HCT116 (cell line): ENCODE measurements around the gene RNASET2. TPM values are rescaled to one million over a fixed set of nuclear protein-coding genes. Genes with fewer than 3 reads are reported as not detected.

Experiments used
- ATAC-seq: fragments of 200-7000 bp; cut with Tn5 transposase; 2 replicates; pipeline ENCODE4 v1.9.1; 2020; ENCODE audit warnings: mild to moderate bottlenecking, moderate library complexity
- BruUV-seq: library from RNA; stranded (reverse); fragments of 400-500 nt; replicated peaks from 2 replicates; lab custom pipeline; 2021; lab: Mats Ljungman, UMichigan
- CTCF ChIA-PET: fragments of 300-600 bp; sonication (Branson Sonifier 250); formaldehyde crosslinking; loops from one replicate; lab custom pipeline; 2021; ENCODE audit warnings: antibody characterized with exemption; lab: Charles Lee
- POLR2A ChIA-PET: fragments of 300-600, 350-600 bp; sonication (Branson Sonifier 250); formaldehyde crosslinking; loops from one replicate; lab custom pipeline; 2021; ENCODE audit warnings: antibody characterized with exemption; lab: Charles Lee
- RAD21 ChIA-PET, 2 experiments: fragments of 300-600 bp; sonication (Branson Sonifier 250); formaldehyde crosslinking; loops; one replicate each; lab custom pipeline; 2023; ENCODE audit warnings: low total read pairs in 2 of 2; ENCODE audit not compliant: uncharacterized antibody in 2 of 2, unreplicated experiment in 2 of 2, low non-redundant PET in 1 of 2; lab: Charles Lee
- DNase-seq: peaks from one replicate; pipeline ENCODE4 v3.0.0-alpha.2; 2010; ENCODE audit warnings: low read depth, low spot score
- H2AFZ ChIP-seq: fragments of 200-600 bp; shearing (Covaris generic), sonication (generic); 2 replicates; pipeline ENCODE4 v1.6.1; 2017; ENCODE audit warnings: low read depth, mixed run types, mixed read lengths, antibody characterized with exemption, low read length; ENCODE audit not compliant: poor library complexity, severe bottlenecking
- H3K27ac ChIP-seq: 2 replicates; pipeline ENCODE4 v1.5.1; 2012; ENCODE audit warnings: low read depth, low read length
- H3K27me3 ChIP-seq: fragments of 200-600 bp; sonication (generic); 2 replicates; pipeline ENCODE4 v1.6.1; 2016; ENCODE audit warnings: mixed run types, low read length, mixed read lengths; ENCODE audit not compliant: insufficient read depth
- H3K36me3 ChIP-seq, 2 experiments: fragments of 200-500 bp in 1 of 2; fragments of 200-600 bp in 1 of 2; sonication (Bioruptor generic) in 1 of 2; sonication (generic) in 1 of 2; 2 replicates each; pipeline versions ENCODE4 v1.5.1 to v1.6.1; 2014 to 2016; ENCODE audit warnings: low read length in 2 of 2, inconsistent platforms in 1 of 2, mixed read lengths in 1 of 2, mixed run types in 1 of 2; ENCODE audit not compliant: insufficient read depth in 2 of 2, control insufficient read depth in 1 of 2
- H3K4me1 ChIP-seq, 2 experiments: fragments of 200-600 bp in 1 of 2; sonication (generic) in 1 of 2; 2 replicates each; pipeline versions ENCODE4 v1.5.1 to v1.6.1; 2012 to 2017; ENCODE audit warnings: low read length in 2 of 2, inconsistent platforms in 1 of 2, mild to moderate bottlenecking in 1 of 2, mixed read lengths in 1 of 2, mixed run types in 1 of 2, moderate library complexity in 1 of 2; ENCODE audit not compliant: insufficient read depth in 2 of 2, control insufficient read depth in 1 of 2
- H3K4me2 ChIP-seq: fragments of 200-600 bp; sonication (generic); 2 replicates; pipeline ENCODE4 v1.6.1; 2017; ENCODE audit warnings: mixed run types, low read length, mixed read lengths
- H3K4me3 ChIP-seq, 2 experiments: fragments of 200-600 bp in 1 of 2; sonication (generic) in 1 of 2; replicated peaks in 1 of 2; 2 replicates each; pipeline ENCODE4 v1.5.1; 2011 to 2016; ENCODE audit warnings: low read length in 2 of 2, control low read depth in 1 of 2, low read depth in 1 of 2, mild to moderate bottlenecking in 1 of 2, mixed read lengths in 1 of 2, mixed run types in 1 of 2
- H3K79me2 ChIP-seq: fragments of 200-600 bp; sonication (generic); 2 replicates; pipeline ENCODE4 v1.6.1; 2017; ENCODE audit warnings: mild to moderate bottlenecking, mixed run types, low read length, moderate library complexity, mixed read lengths; ENCODE audit not compliant: insufficient read depth
- H3K9ac ChIP-seq: fragments of 200-600 bp; sonication (generic); 2 replicates; pipeline ENCODE4 v1.6.1; 2016; ENCODE audit warnings: low read length, mixed read lengths
- H3K9me2 ChIP-seq: fragments of 200-600 bp; sonication (generic), shearing (Covaris generic); 2 replicates; pipeline ENCODE4 v1.6.1; 2017; ENCODE audit warnings: mixed run types, mild to moderate bottlenecking, moderate library complexity; ENCODE audit not compliant: insufficient read depth
- H3K9me3 ChIP-seq, 2 experiments: fragments of 200-500 bp in 1 of 2; fragments of 200-600 bp in 1 of 2; sonication (Bioruptor generic) in 1 of 2; sonication (generic) in 1 of 2; 2 replicates each; pipeline ENCODE4 v1.6.1; 2014 to 2017; ENCODE audit warnings: low read length in 2 of 2, mixed read lengths in 2 of 2, inconsistent platforms in 1 of 2, low read depth in 1 of 2, mild to moderate bottlenecking in 1 of 2, mixed run types in 1 of 2, moderate library complexity in 1 of 2; ENCODE audit not compliant: control insufficient read depth in 1 of 2, insufficient read depth in 1 of 2
- H4K20me1 ChIP-seq: fragments of 200-600 bp; sonication (generic), shearing (Covaris generic); 2 replicates; pipeline ENCODE4 v1.6.1; 2017; ENCODE audit warnings: mixed run types, mild to moderate bottlenecking, moderate library complexity; ENCODE audit not compliant: insufficient read depth
- CBX3 ChIP-seq: IDR thresholded peaks from 2 replicates; pipeline ENCODE4 v1.6.1; 2012; ENCODE audit warnings: low read depth
- EGR1 ChIP-seq: IDR thresholded peaks from 2 replicates; pipeline ENCODE4 v1.6.1; 2012; ENCODE audit warnings: low read depth
- ELF1 ChIP-seq: IDR thresholded peaks from 2 replicates; pipeline ENCODE4 v1.6.1; 2012; ENCODE audit warnings: low read depth, borderline replicate concordance
- EZH2 ChIP-seq: fragments of 200-600 bp; sonication (generic); IDR thresholded peaks from 2 replicates; pipeline ENCODE4 v1.6.1; 2017; ENCODE audit warnings: antibody characterized with exemption, mixed run types
- EZH2phosphoT487 ChIP-seq: fragments of 200-600 bp; IDR thresholded peaks from 2 replicates; pipeline ENCODE4 v1.6.1; 2018; ENCODE audit warnings: antibody characterized with exemption, borderline replicate concordance
- FOSL1 ChIP-seq: IDR thresholded peaks from 2 replicates; pipeline ENCODE4 v1.6.1; 2012; ENCODE audit warnings: low read depth
- JUND ChIP-seq: IDR thresholded peaks from 2 replicates; pipeline ENCODE4 v1.6.1; 2012
- POLR2AphosphoS5 ChIP-seq: IDR thresholded peaks from 2 replicates; pipeline ENCODE4 v1.6.1; 2011; ENCODE audit warnings: mild to moderate bottlenecking, low read depth, low read length, moderate library complexity
- RAD21 ChIP-seq: IDR thresholded peaks from 2 replicates; pipeline ENCODE4 v1.6.1; 2012; ENCODE audit warnings: low read depth, mild to moderate bottlenecking
- SIN3A ChIP-seq: IDR thresholded peaks from 2 replicates; pipeline ENCODE4 v1.6.1; 2012; ENCODE audit warnings: low read depth
- SP1 ChIP-seq: IDR thresholded peaks from 2 replicates; pipeline ENCODE4 v1.6.1; 2012; ENCODE audit warnings: low read depth
- SRF ChIP-seq: IDR thresholded peaks from 2 replicates; pipeline ENCODE4 v1.6.1; 2012; ENCODE audit warnings: low read depth
- TCF7L2 ChIP-seq: IDR thresholded peaks from 2 replicates; pipeline ENCODE4 v1.7.0; 2011; ENCODE audit warnings: borderline replicate concordance, inconsistent platforms; ENCODE audit not compliant: insufficient read depth, insufficient read length; ENCODE audit errors: extremely low read depth
- YY1 ChIP-seq: IDR thresholded peaks from 2 replicates; pipeline ENCODE4 v1.6.1; 2011; ENCODE audit warnings: low read length, low read depth, moderate library complexity, mild to moderate bottlenecking; ENCODE audit not compliant: insufficient replicate concordance; ENCODE audit errors: extremely low read depth
- ZFX ChIP-seq: fragments of 450-650 bp; IDR thresholded peaks from 2 replicates; pipeline ENCODE4 v1.6.1; 2017
- ZNF274 ChIP-seq: fragments of 200-500 bp; sonication (Bioruptor generic); IDR thresholded peaks from 2 replicates; pipeline ENCODE4 v1.6.1; 2014; ENCODE audit warnings: mild to moderate bottlenecking, low read depth, low read length, inconsistent platforms
- intact Hi-C: fragments of 100-400 bp; cut with micrococcal nuclease; formaldehyde crosslinking; loops from 2 replicates; pipeline ENCODE4 v1.10.0; 2022
- total RNA-seq: library from RNA; stranded (reverse); gene quantifications from one replicate; pipeline ENCODE4 v1.2.1, GENCODE V29; 2021; ENCODE audit not compliant: unreplicated experiment
- TF ChIP-seq, protein P1 (sequence below): IDR thresholded peaks from 2 replicates; pipeline ENCODE4 v1.6.1; 2012
- TF ChIP-seq, protein P2 (sequence below): IDR thresholded peaks from 2 replicates; pipeline ENCODE4 v1.6.1; 2012
- TF ChIP-seq, protein P3 (sequence below), 3 experiments: fragments of 200-600 bp in 1 of 3; sonication (generic) in 1 of 3; IDR thresholded peaks in 2 of 3; conservative IDR thresholded peaks in 1 of 3; 2 replicates each; pipeline ENCODE4 v1.5.1; 2012 to 2017; ENCODE audit warnings: low read depth in 2 of 3, low read length in 2 of 3, antibody characterized with exemption in 1 of 3, borderline replicate concordance in 1 of 3, control low read depth in 1 of 3, mild to moderate bottlenecking in 1 of 3, mixed read lengths in 1 of 3, mixed run types in 1 of 3, moderate library complexity in 1 of 3; ENCODE audit not compliant: insufficient read depth in 1 of 3
- TF ChIP-seq, protein P4 (sequence below): IDR thresholded peaks from 2 replicates; pipeline ENCODE4 v1.6.1; 2012; ENCODE audit warnings: low read depth

The RNASET2 gene
- total RNA-seq, 1 experiment from 2014 or later: 32.8 TPM

DNA sequence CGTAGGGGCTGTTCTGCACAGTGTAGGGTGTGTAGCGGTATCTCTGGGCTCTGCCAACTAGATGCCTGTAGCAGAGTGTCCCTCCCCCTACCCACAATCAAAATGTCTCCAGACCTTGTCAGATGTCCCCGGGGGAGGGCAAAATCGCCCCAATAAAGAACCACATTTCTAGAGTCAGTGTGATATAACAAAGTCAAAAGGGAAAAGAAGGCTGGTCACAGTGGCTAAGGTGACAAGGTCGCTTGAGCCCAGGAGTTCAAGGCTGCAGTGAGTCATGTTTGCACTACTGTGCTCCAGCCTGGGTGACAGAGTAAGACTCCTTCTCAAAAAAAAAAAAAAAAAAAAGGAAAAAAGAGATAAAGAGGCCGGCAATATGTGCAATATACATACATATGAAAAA, 31.1 kb upstream of the RNASET2 start (continued):
- TF ChIP-seq, protein P1, sequence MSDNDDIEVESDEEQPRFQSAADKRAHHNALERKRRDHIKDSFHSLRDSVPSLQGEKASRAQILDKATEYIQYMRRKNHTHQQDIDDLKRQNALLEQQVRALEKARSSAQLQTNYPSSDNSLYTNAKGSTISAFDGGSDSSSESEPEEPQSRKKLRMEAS: no peak
- TF ChIP-seq EZH2phosphoT487 (no peak), POLR2AphosphoS5 (no peak), JUND (no peak), TCF7L2 (no peak), SIN3A (no peak), ZFX (no peak), EZH2 (no peak), ELF1 (no peak), ZNF274 (no peak)
- TF ChIP-seq, protein P2, sequence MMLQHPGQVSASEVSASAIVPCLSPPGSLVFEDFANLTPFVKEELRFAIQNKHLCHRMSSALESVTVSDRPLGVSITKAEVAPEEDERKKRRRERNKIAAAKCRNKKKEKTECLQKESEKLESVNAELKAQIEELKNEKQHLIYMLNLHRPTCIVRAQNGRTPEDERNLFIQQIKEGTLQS: no peak
- TF ChIP-seq, protein P3, sequence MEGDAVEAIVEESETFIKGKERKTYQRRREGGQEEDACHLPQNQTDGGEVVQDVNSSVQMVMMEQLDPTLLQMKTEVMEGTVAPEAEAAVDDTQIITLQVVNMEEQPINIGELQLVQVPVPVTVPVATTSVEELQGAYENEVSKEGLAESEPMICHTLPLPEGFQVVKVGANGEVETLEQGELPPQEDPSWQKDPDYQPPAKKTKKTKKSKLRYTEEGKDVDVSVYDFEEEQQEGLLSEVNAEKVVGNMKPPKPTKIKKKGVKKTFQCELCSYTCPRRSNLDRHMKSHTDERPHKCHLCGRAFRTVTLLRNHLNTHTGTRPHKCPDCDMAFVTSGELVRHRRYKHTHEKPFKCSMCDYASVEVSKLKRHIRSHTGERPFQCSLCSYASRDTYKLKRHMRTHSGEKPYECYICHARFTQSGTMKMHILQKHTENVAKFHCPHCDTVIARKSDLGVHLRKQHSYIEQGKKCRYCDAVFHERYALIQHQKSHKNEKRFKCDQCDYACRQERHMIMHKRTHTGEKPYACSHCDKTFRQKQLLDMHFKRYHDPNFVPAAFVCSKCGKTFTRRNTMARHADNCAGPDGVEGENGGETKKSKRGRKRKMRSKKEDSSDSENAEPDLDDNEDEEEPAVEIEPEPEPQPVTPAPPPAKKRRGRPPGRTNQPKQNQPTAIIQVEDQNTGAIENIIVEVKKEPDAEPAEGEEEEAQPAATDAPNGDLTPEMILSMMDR (IDR thresholded peaks at IDR 0.05 in 2 of 3, conservative IDR thresholded peaks at IDR 0.05 in 1 of 3; ENCODE audit: borderline replicate concordance in 1 of 3, insufficient read depth in 1 of 3, low read depth in 2 of 3, low read length in 2 of 3): no peak

DNA sequence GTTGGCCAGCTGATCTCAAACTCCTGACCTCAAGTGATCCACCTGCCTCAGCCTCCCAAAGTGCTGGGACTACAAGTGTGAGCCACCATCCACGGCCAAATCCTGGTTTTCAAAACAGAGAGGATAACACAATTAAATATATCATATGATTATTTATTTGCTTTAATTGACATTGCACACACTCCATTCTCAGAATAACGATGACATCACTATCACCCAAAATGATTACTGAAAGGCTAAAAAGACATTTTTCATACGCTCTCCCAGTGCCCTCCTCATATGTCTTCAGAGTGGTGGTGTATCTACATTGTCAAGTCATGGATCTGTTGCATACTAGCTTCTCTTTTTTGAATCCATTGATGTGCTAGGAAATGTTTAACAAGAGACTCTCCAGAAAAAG, 24.4 kb upstream of the RNASET2 start:
- Histone ChIP-seq H2AFZ (no peak overlapping the region), H4K20me1 (no peaks in the 10 kb centered on the region), H3K4me2 (no peak overlapping the region), H3K27ac (no peak overlapping the region), H3K9ac (no peak overlapping the region), H3K36me3 (no peaks in the 10 kb centered on the region), H3K9me2 (no peaks in the 10 kb centered on the region), H3K27me3 (no peaks in the 10 kb centered on the region), H3K4me1 (no peaks in the 10 kb centered on the region), H3K4me3 (no peak overlapping the region), H3K79me2 (peaks cover 5% of the 10 kb centered on the region; the same call in 1 of the 2 replicates), H3K9me3 (no peaks in the 10 kb centered on the region)
- DNase-seq (no peak), ATAC-seq (no peak)
- intact Hi-C loops: no loop called here
- ChIA-PET RAD21 (no interaction called here), POLR2A (no interaction called here), CTCF (no interaction called here)
- BruUV-seq: no TSS peak
- no peak for TF ChIP-seq CBX3
- TF ChIP-seq, protein P2: no peak
- no peak for TF ChIP-seq SRF
- no peak for TF ChIP-seq RAD21
- no peak for TF ChIP-seq SP1
- TF ChIP-seq, protein P4, sequence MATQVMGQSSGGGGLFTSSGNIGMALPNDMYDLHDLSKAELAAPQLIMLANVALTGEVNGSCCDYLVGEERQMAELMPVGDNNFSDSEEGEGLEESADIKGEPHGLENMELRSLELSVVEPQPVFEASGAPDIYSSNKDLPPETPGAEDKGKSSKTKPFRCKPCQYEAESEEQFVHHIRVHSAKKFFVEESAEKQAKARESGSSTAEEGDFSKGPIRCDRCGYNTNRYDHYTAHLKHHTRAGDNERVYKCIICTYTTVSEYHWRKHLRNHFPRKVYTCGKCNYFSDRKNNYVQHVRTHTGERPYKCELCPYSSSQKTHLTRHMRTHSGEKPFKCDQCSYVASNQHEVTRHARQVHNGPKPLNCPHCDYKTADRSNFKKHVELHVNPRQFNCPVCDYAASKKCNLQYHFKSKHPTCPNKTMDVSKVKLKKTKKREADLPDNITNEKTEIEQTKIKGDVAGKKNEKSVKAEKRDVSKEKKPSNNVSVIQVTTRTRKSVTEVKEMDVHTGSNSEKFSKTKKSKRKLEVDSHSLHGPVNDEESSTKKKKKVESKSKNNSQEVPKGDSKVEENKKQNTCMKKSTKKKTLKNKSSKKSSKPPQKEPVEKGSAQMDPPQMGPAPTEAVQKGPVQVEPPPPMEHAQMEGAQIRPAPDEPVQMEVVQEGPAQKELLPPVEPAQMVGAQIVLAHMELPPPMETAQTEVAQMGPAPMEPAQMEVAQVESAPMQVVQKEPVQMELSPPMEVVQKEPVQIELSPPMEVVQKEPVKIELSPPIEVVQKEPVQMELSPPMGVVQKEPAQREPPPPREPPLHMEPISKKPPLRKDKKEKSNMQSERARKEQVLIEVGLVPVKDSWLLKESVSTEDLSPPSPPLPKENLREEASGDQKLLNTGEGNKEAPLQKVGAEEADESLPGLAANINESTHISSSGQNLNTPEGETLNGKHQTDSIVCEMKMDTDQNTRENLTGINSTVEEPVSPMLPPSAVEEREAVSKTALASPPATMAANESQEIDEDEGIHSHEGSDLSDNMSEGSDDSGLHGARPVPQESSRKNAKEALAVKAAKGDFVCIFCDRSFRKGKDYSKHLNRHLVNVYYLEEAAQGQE: no peak
- TF ChIP-seq ELF1: no peak
- no peak for TF ChIP-seq EGR1
- TF ChIP-seq FOSL1: no peak
- no peak for TF ChIP-seq YY1
- TF ChIP-seq ZFX: no peak
- TF ChIP-seq EZH2: no peak
- no peak for TF ChIP-seq JUND
- TF ChIP-seq ZNF274: no peak
